Fibroblast of skin of back (primary cell): ENCODE measurements around the gene PTGR2.
"Not testable (repeated sequence)": the region's sequence is repeated elsewhere in the genome, so short reads cannot be mapped to it uniquely, and the experiment has no call there.

Experiments
- DNase-seq: peaks from one replicate; pipeline ENCODE4 v3.0.0-alpha.2; 2013

PTGR2 gene

GRCh38 chr14:73833530-73834260 lies 17.9 kb upstream of the PTGR2 start:
- peak; percentile 34 for DNase-seq

- no peak for DNase-seq
These were observed 17.4 kb upstream of the PTGR2 start for GRCh38 chr14:73834261-73834625.

DNA sequence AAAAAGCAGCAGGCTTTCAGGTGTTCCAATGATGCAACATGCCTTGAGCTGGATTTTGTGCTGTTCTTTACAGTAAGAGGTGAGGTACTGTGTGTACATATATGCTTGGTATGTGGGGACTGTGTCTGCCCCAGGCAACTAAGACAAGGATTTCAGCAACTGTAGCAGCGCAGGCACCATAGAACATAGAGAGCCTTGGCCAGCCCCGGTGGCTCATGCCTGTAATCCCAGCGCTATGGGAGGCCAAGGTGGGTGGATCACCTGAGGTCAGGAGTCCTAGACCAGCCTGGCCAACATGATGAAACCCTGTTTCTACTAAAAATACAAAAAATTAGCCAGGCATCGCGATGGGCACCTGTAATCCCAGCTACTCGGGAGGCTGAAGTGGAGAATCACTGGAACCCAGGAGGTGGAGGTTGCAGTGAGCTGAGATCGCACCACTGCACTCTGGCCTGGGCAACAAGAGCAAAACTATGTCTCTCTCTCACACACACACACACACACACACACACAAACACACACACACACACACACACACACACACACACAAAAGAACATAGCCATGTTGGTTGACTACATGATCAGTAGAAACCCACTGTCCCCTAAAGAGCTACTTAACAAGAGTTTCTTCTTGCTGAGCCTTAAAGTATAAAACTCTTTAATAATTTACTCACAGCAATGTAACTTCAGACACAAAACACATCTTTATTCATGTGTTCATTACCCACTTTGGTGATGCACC lies 13.2 kb upstream of the PTGR2 start:
- not testable (repeated sequence) for DNase-seq

DNA sequence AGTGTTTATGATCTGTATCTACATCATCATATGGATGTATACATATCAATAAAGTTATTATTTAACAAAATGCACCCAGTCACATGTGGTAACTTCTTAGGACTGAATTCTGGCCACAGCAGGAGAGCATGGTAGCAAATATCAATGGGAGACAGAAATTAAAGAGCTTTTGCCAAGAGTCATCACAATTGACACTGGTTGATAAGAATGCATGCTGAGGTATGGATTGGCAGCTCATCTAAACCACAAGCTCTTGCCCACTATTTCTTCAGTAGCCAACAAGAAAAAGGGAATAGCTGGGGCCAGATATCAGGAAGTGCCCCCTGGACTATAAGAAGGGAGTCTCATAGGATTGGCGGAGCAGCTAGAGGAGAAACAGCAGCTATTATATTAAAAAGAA lies 9.4 kb upstream of the PTGR2 start:
- no peak for DNase-seq

GRCh38 chr14:73842851-73843250 lies 8.8 kb upstream of the PTGR2 start:
- no peak for DNase-seq

- DNase-seq, result no peak
These were observed 8.3 kb upstream of the PTGR2 start for GRCh38 chr14:73843296-73843695.

- no peak for DNase-seq
These were observed 4.7 kb upstream of the PTGR2 start for GRCh38 chr14:73846947-73847346.

DNA sequence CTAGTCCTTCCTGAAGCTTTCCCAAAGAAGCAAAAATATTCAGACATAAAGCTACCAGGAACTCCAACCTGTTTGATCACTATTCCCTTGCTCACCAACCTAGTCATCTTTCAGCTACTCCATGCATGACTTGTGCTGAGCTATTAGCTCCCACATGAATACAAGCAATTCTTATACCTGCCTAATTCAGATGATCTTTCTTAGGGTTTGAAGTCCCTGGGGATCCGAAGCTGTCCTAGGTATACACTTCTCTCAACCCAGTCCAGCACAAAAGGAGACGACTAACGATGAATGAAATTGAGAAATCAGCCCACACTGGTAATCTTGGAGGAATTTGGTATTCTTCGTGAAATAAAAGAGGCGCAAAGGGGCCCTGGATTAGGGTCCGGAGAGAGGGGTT lies 631 bp upstream of the PTGR2 start:
- DNase-seq, result no peak

- no peak for DNase-seq
These were observed 7.5 kb downstream of the PTGR2 start for GRCh38 chr14:73859145-73859544.

GRCh38 chr14:73861073-73861472 lies 9.4 kb downstream of the PTGR2 start:
- no peak for DNase-seq

DNA sequence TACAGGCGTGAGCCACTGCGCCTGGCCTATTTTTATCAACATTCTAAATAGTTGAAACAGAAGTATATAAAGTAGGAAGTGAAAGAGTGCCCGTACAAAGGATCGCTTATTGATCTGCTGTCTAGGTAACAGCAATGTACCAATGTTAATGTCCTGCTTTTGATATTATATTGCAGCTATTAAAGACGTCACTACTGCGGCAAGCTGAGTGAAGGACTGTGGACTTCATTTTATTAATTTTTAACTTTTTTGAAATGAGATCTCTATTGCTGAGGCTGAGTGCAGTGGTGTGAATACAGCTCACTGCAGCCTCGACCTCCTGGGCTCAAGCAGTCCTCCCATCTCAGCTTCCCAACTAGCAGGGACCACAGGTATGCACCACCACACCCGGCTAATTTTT lies 10.8 kb downstream of the PTGR2 start:
- DNase-seq, result no peak

GRCh38 chr14:73863209-73863608 lies 11.6 kb downstream of the PTGR2 start:
- DNase-seq, result no peak

- no peak for DNase-seq
These were observed 14.0 kb downstream of the PTGR2 start for GRCh38 chr14:73865534-73866113.

DNA sequence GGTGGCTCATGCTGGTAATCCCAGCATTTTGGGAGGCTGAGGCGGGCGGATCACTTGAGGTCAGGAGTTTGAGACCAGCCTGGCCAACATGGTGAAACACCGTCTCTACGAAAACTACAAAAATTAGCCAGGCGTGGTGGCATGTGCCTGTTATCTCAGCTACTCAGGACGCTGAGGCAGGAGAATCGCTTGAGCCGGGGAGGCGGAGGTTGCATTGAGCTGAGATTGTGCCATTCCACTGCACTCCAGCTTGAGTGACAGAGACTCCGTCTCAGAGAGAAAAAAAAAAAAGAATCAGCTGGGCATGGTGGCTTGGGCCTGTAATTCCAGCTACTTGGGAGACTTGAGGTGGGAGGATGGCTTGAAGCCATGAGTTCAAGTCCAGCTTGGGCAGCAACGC lies 18.1 kb downstream of the PTGR2 start:
- DNase-seq, result not testable (repeated sequence)

GRCh38 chr14:73870525-73871235 lies 19.0 kb downstream of the PTGR2 start:
- DNase-seq, result no peak

- no peak for DNase-seq
These were observed 22.0 kb downstream of the PTGR2 start for GRCh38 chr14:73873660-73874059.

DNA sequence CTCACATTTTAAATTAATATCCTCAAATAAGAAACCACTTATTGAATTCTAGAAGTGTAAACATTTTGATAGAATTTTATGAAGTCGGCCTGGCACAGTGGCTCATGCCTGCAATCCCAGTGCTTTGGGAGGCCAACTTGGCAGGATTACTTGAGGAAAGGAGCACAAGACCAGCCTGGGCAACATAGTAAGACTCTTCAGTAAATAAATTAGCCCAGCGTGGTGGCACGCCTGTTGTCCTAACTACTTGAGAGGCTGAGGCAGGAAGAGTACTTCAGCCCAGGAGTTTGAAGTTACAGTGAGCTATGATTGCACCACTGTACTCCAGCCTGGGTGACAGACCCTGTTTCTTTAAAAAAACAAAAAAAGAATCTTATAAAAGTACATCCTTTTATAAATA lies 26.2 kb downstream of the PTGR2 start:
- no peak for DNase-seq

DNA sequence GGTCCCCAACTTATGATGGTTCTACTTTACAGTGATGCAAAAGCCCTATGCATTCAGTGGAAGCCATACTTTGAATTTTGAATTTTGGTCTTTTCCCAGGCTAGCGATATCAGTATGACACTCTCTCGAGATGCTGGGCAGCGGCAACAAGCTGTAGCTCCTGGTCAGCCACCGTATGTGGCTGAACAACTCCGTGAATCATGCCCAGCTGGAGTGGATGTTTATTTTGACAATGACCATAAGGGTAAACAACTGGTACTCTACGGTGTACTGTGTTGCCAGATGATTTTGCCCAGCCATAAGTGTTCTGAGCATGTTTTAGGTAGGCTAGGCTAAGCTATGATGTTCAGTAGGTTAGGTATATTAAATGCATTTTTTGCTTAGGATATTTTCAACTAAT lies 26.8 kb downstream of the PTGR2 start:
- DNase-seq, result no peak

DNA sequence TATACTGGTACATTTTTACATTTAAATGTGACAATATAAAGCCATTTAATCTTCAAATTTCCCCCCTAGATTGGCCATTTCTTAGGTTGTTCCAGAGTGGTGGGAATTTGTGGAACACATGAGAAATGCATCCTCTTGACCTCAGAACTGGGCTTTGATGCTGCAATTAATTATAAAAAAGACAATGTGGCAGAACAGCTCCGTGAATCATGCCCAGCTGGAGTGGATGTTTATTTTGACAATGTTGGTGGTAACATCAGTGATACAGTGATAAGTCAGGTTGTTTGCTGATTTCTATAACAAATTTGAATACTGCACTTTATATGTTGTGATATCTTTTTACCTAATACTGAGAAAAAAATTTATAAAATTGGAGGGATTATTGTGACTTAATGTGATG lies 27.4 kb downstream of the PTGR2 start:
- no peak for DNase-seq

DNA sequence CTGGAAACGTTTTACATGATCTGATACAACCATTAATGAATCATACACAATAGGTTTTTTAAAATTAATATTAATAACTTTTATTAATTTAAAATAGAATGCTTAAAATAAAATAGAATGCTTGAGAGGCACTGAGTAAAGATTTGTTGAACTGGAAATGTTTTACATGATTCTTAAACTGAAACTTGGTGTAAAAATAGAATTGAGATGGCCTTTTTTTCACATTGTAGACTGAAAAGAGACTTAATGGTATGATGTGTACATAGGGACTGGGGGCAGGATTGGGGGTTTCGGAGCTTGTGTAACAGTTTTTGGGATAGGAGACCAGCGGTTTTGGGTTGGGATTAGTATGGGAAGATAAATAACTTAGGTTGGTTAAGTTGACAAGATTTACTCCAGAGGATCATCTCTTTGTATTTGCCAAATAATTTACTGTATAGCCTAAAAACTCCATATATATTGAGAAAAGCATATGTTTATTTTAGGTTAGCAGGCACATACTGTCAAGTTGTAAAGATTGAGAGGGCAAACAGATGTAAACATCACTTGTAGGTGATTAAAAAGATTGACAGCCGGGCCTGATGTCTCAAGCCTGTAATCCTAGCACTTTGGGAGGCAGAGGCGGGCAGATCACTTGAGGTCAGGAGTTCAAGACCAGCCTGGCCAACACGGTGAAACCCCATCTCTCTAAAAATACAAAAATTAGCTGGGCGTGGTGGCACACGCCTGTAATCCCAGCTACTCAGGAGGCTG lies 33.0 kb downstream of the PTGR2 start:
- no peak for DNase-seq

GRCh38 chr14:73886449-73887317 lies 35.1 kb downstream of the PTGR2 start, which contains the start of gene ZNF410:
Gene ZNF410, plus strand, starts transcription at chr14:73886859. Its CDS starts 5,317 bp downstream, at chr14:73892176.
- peak; percentile 98 for DNase-seq

DNA sequence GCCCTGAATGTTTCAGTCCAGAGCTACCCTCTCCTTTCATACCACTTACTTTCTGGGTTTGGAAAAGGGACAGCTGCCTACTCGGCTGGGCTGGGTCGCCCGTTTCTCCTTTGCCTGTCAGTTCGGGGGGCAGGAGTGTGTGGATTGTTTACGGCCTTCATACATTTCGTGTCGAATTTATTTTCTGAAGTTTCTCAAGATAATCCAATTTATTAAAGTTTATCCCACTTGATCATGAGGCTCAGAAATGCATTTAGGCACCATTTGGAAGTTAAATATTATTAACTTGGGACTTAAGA lies 35.6 kb downstream of the PTGR2 start:
- no peak for DNase-seq
